ENCODE data around the gene TMIGD3. TPM values are rescaled to one million over a fixed set of nuclear protein-coding genes. Genes with fewer than 3 reads are reported as not detected.
A peak's percentile ranks its signal among the peaks of the same experiment; 100 is the strongest.
"Not testable (repeated sequence)": the region's sequence is repeated elsewhere in the genome, so short reads cannot be mapped to it uniquely, and the experiment has no call there.

TMIGD3 gene
- total RNA-seq = not detected

DNA sequence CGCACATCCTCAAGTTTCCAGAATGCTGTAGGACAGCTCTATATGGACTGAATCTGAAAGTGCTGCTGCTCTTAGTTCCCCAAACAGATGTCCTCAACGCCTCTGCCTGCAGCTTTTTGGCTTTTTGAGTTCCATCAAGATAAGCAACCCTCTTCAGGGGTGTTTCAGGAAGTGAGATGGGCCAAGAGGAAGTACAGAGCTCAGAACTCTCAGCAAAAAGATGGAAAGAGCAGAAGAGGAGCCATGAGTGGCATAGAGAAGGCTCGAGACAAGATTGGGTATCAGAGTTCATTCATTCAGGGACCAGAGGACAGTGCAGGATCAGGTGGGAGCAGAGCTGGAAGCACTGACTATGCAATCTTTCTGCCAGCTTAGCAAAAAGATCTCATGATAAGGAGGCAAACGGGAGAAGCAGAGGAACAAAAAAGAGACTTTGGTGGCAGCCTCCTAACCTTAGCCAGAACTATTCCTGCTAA is at the start of gene TMIGD3, which contains the start of gene ADORA3:
TMIGD3 (minus strand) TSS at position 49 of the 476 bp plus-strand sequence. CDS start 279 bp downstream, outside the sequence.
ADORA3 (minus strand) TSS at position 49 of the 476 bp plus-strand sequence. CDS start 279 bp downstream, outside the sequence.
- H3K4me3 Mint-ChIP-seq = no peak within 1 kb of the TSS
- no peaks in the 10 kb centered on the region for H3K9me3 Mint-ChIP-seq (ENCODE audit: low read depth)
- no peak within 1 kb of the TSS for H3K27ac Mint-ChIP-seq
- H3K27me3 Mint-ChIP-seq = no peaks in the 10 kb centered on the region
- CTCF ChIA-PET = interaction anchor here (0.6 to 1.6 kb wide), 6 partner anchors 8 to 266 kb away, joined by 3 to 4 read pairs (median 3); no protein-coding TSS in a partner anchor
- intact Hi-C loops (cut with DNase I, micrococcal nuclease) = no loop called here
- POLR2A ChIA-PET = interaction anchor here (0.7 kb wide), 1 partner anchor 14 kb away, joined by 3 read pairs; no protein-coding TSS in a partner anchor
- ATAC-seq (no peak), DNase-seq (no peak)
- peaks cover 58% of the 10 kb centered on the region for H3K4me1 Mint-ChIP-seq
- no peaks in the 10 kb centered on the region for H3K36me3 Mint-ChIP-seq (ENCODE audit: low read depth)

DNA sequence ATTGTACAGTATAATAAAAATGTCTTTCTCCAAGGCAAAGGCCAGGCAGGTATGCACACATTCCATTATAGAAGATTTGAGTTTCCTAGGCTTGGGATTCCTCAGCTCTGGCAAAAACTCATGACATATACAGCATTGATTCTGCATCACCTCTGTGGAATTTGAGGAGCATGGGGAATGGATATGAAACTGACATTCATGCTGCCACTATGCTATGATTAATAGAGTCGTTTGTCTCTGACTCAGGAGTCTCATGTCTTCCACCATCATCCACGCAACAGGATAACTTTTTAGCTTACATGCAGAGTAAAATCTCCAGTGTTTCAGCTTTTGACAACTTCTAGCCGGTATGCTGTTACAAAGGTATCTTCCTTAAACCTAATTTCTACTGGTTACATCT is 49.8 kb upstream of the TMIGD3 start:
- ChIA-PET POLR2A (no interaction called here), CTCF (interaction anchor here (0.7 to 1.8 kb wide), 3 partner anchors 29 to 93 kb away, joined by 3 to 4 read pairs (median 3); no protein-coding TSS in a partner anchor)
- DNase-seq (no peak), ATAC-seq (no peak)
- Mint-ChIP-seq H3K27me3 (no peaks in the 10 kb centered on the region), H3K4me3 (no peak overlapping the region), H3K9me3 (ENCODE audit: low read depth) (no peaks in the 10 kb centered on the region), H3K36me3 (ENCODE audit: low read depth) (no peaks in the 10 kb centered on the region), H3K27ac (no peak overlapping the region), H3K4me1 (no peaks in the 10 kb centered on the region)
- intact Hi-C loops (cut with DNase I, micrococcal nuclease) = no loop called here

DNA sequence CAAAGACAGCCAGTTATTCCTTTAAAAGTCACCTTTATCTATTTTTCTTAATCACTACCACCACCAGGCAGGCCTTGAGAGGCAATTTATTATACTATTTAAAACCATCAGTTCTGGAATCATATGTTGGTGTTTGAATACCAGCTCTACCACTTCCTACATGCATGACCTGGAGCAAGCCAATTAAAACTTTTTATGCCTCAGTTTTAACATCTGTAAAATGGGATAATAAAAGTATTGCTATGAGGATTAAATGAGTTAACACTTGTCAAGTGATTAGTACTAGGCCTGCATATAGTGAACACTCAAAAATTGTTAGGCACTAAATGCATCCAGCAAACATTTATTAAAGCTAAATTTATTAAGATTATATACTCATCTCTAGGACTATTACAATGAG is 49.2 kb upstream of the TMIGD3 start:
- no peaks in the 10 kb centered on the region for H3K9me3 Mint-ChIP-seq (ENCODE audit: low read depth)
- CTCF ChIA-PET = interaction anchor here (0.7 to 1.8 kb wide), 2 partner anchors 28 to 94 kb away, joined by 3 to 4 read pairs; no protein-coding TSS in a partner anchor

DNA sequence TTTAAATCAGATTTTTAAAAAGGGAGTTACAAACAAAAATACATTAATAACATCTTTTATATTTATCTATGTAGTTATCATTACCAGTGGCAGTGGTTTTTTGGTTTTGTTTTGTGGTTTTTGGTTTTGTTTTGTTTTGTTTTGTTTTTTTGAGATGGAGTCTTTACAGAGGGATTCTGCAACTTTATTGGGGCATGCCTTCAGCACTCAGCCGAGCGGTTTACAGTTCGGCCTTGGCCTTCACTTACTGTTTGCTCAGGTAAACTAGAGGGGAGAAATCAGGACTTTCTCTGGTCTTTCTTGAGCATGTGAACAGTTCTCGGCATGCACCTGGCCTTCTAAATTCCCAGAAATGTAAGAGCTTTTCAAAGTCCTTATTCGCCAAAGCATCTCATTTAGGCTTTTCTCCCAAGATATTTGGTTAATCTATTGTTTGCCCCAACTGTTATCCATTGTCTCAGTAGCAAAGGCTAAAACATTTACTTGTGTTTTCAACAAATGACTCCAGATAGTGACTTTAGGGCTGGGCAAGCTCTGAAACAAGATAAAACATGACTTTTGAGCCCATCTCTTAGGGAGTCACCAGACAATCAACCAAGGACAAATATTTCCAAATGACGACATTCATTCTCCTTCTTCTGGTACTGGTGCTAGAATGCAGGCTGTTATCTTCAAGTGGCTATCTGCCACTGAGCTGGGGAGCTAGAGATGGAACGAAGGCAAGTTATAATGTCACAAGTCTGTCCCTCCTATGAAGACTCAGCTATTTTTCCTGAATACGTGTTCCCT is 48.4 kb upstream of the TMIGD3 start:
- ChIA-PET CTCF (interaction anchor here (1.1 to 1.8 kb wide), 3 partner anchors 12 to 35 kb away, joined by 3 to 4 read pairs (median 3); no protein-coding TSS in a partner anchor), POLR2A (no interaction called here)
- Mint-ChIP-seq H3K27ac (no peak overlapping the region), H3K36me3 (ENCODE audit: low read depth) (no peaks in the 10 kb centered on the region), H3K4me3 (no peak overlapping the region), H3K4me1 (no peaks in the 10 kb centered on the region), H3K9me3 (ENCODE audit: low read depth) (no peaks in the 10 kb centered on the region), H3K27me3 (no peaks in the 10 kb centered on the region)
- intact Hi-C loops (cut with DNase I, micrococcal nuclease) = no loop called here
- DNase-seq = no peak
- ATAC-seq = no peak

More for the DNA sequence above, 49.2 kb upstream of the TMIGD3 start:
- Mint-ChIP-seq H3K27me3 (no peaks in the 10 kb centered on the region), H3K4me3 (no peak overlapping the region), H3K27ac (no peak overlapping the region), H3K36me3 (ENCODE audit: low read depth) (no peaks in the 10 kb centered on the region), H3K4me1 (no peaks in the 10 kb centered on the region)
- DNase-seq (no peak), ATAC-seq (no peak)
- intact Hi-C loops (cut with DNase I, micrococcal nuclease) = no loop called here
- POLR2A ChIA-PET = no interaction called here

DNA sequence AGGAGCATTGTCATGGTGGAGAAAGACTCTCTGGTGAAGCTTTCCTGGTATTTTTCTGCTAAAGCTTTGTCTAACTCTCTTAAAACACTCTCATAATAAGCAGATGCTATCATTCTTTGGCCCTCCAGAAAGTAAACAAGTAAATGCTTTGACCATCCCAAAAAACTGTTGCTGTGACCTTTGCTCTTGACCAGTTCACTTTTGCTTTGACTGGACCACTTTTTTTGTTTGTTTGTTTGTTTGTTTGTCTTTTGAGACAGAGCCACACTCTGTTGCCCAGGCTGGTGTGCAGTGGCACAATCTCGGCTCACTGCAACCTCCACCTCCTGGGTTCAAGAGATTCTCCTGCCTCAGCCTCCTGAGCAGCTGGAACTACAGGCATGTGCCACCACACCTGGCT is 44.4 kb upstream of the TMIGD3 start:
- intact Hi-C loops (cut with DNase I, micrococcal nuclease); H3K27ac Mint-ChIP-seq; H3K4me3 Mint-ChIP-seq; DNase-seq; H3K36me3 Mint-ChIP-seq (ENCODE audit: low read depth); CTCF ChIA-PET; H3K27me3 Mint-ChIP-seq; ATAC-seq; H3K9me3 Mint-ChIP-seq (ENCODE audit: low read depth); H3K4me1 Mint-ChIP-seq; POLR2A ChIA-PET: not testable (repeated sequence)

DNA sequence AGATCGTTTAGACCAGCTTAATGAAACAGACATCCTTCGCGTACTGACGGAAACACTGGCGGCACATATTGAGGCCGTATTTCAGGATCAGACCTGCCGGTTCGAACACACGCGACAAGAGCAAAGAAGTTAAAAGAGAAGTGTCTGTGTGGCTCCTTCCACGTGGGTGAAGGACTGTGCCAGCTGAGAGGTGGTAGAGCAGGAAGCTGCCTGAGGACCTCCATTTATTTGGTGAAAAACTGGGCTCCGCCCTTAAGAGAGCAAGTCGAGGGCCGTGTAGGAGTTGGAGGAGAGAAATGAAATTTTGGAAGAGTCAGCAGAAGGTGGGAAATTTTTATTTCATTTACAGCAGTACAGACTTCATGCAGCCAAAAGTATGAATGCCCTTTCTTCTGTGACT is 38.8 kb upstream of the TMIGD3 start:
- ATAC-seq = no peak
- Mint-ChIP-seq H3K27me3 (no peaks in the 10 kb centered on the region), H3K36me3 (ENCODE audit: low read depth) (no peaks in the 10 kb centered on the region), H3K4me1 (peaks cover 8% of the 10 kb centered on the region), H3K27ac (no peak overlapping the region), H3K9me3 (ENCODE audit: low read depth) (peaks cover 4% of the 10 kb centered on the region), H3K4me3 (no peak overlapping the region)
- no peak for DNase-seq
- ChIA-PET CTCF (interaction anchor here (1.8 kb wide), 1 partner anchor 34 kb away, joined by 10 read pairs; no protein-coding TSS in a partner anchor), POLR2A (no interaction called here)
- intact Hi-C loops (cut with DNase I, micrococcal nuclease) = no loop called here

DNA sequence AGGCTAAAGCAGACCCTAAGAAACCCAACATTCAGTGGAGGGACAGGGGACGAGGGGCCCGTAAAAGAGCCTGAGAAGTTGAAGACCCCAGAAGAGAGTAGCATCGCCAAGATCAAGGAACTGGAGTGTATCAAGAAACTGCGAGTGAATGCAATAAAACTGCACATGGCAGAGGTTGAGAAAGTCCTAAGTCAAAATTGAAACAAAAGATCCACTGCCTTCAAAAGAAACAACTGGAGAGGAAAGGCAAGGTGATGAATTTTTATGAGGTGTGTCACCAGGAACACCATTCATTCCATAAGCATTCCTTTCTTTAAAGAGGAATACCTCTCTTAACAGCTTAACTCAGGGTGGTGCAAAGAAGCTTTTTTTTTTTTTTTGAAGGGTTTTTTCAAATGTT is 38.3 kb upstream of the TMIGD3 start:
- POLR2A ChIA-PET = no interaction called here
- intact Hi-C loops (cut with DNase I, micrococcal nuclease) = no loop called here
- ATAC-seq (no peak), DNase-seq (no peak)
- Mint-ChIP-seq H3K36me3 (ENCODE audit: low read depth) (no peaks in the 10 kb centered on the region), H3K4me3 (no peak overlapping the region), H3K27me3 (no peaks in the 10 kb centered on the region), H3K4me1 (peaks cover 8% of the 10 kb centered on the region), H3K27ac (no peak overlapping the region), H3K9me3 (ENCODE audit: low read depth) (peaks cover 4% of the 10 kb centered on the region)
- CTCF ChIA-PET = interaction anchor here (1.8 kb wide), 1 partner anchor 33 kb away, joined by 10 read pairs; no protein-coding TSS in a partner anchor

DNA sequence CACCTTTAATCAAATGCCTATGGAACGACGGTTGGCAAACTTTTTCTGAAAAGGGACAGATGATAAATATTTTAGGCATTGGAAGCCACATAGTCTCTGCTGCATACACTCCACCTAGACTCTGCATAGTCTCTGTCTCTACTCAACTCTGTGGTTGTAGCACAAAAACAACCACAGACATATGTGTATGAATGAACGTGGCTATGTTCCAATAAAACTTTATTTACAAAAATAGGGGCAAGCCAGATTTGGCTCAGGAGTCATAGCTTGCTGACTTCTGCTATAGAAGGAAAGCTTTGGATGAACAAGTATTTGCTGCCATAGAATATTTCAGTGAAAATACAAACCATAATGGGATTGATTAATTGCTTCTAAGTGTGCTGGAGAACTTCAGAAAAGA is 37.5 kb upstream of the TMIGD3 start:
- ATAC-seq = no peak
- ChIA-PET CTCF (interaction anchor here (0.6 to 1.8 kb wide), 3 partner anchors 33 to 211 kb away, joined by 3 to 10 read pairs (median 4); no protein-coding TSS in a partner anchor), POLR2A (no interaction called here)
- H3K4me3 Mint-ChIP-seq = no peak overlapping the region
- no peak overlapping the region for H3K27ac Mint-ChIP-seq
- no peaks in the 10 kb centered on the region for H3K27me3 Mint-ChIP-seq
- no peak for DNase-seq
- H3K36me3 Mint-ChIP-seq (ENCODE audit: low read depth) = no peaks in the 10 kb centered on the region
- peaks cover 8% of the 10 kb centered on the region for H3K4me1 Mint-ChIP-seq
- peaks cover 4% of the 10 kb centered on the region for H3K9me3 Mint-ChIP-seq (ENCODE audit: low read depth)
- intact Hi-C loops (cut with DNase I, micrococcal nuclease) = no loop called here

DNA sequence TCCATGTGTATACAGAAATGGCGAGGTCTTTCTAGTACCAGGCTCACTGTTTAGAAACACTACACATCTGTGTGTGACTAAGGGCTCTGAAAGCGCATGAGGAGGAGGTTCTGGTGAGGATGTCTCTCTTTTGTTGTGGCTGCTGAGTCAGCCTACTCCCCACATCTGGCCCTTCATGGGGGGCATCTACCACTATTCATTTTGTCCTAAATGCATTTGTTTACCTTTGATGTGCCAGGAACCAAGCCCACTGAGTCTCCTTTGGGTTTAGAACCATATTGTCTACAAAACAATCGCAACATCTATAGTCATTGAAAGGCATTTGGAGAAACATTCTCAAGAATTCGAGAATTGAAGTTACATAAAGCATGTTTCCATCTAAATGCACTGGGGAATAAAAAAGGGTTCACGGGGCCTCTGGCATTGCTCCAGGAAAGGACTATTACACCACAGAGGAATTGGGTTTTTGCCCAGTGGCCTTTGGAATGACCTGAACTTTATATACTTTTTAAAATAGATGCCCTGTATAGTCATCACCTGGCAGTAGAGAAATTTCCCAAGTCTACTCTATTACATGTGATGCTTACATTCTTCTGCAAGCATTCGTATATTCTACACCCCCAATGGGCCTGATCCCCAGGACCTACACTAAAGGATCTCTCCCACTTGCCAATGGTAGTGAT is 35.1 kb upstream of the TMIGD3 start:
- Mint-ChIP-seq H3K36me3 (ENCODE audit: low read depth) (no peaks in the 10 kb centered on the region), H3K4me3 (no peak overlapping the region), H3K27me3 (no peaks in the 10 kb centered on the region), H3K27ac (no peak overlapping the region), H3K4me1 (peaks cover 8% of the 10 kb centered on the region), H3K9me3 (ENCODE audit: low read depth) (no peaks in the 10 kb centered on the region)
- CTCF ChIA-PET = no interaction called here
- POLR2A ChIA-PET = no interaction called here
- intact Hi-C loops (cut with DNase I, micrococcal nuclease) = no loop called here
- ATAC-seq (peak; percentile 84), DNase-seq (peak; percentile 47)

DNA sequence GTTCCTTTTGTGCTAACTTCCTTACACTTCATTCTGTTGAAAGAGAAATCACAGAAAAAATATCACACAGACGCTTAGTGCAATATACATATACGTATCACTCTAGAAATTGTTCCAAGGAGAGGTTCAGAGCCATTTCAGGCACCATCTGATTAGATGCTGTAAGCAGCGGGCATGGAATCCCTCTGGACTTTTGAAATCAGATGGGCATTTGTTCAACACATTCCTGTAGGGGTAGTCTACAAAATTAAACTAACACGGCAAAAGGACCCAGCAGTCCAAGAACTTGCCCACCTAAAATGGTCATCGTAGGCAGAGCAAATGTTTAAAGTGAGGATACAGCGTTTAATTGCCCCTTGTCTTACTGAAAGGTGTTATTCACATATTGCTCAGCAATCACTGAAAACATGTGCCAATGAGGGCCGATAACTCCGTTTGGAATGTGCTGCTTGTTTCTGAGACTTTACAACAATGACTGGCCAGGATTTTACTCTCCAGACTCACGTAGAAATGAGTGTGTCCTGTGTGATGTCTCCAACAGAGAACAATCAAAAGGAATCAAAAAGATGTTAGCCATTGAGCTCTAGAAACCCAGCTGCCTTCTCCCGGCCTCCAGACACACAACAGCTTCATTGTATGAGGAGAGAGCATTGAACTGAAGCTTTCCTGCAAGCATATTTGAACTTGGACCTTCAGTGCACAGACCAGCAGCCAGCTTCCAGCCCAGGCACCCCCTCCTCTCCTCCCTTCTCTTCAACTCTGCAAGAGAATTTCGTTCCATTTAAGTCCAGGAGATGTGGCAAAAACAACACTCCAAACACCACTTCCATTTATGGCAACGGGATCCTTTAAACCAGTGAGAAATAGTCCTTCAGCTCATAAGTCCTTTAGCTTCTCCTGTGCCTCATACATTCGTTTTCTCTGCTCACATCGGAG is 32.1 kb upstream of the TMIGD3 start:
- no peak overlapping the region for H3K27ac Mint-ChIP-seq
- no peak overlapping the region for H3K4me3 Mint-ChIP-seq
- no peak for ATAC-seq
- H3K9me3 Mint-ChIP-seq (ENCODE audit: low read depth) = no peaks in the 10 kb centered on the region
- peaks cover 8% of the 10 kb centered on the region for H3K4me1 Mint-ChIP-seq
- ChIA-PET POLR2A (no interaction called here), CTCF (interaction anchor here (0.7 to 1.2 kb wide), 4 partner anchors 28 to 243 kb away, joined by 3 to 4 read pairs (median 4); no protein-coding TSS in a partner anchor)
- intact Hi-C loops (cut with DNase I, micrococcal nuclease) = no loop called here
- no peak for DNase-seq
- no peaks in the 10 kb centered on the region for H3K27me3 Mint-ChIP-seq
- no peaks in the 10 kb centered on the region for H3K36me3 Mint-ChIP-seq (ENCODE audit: low read depth)

DNA sequence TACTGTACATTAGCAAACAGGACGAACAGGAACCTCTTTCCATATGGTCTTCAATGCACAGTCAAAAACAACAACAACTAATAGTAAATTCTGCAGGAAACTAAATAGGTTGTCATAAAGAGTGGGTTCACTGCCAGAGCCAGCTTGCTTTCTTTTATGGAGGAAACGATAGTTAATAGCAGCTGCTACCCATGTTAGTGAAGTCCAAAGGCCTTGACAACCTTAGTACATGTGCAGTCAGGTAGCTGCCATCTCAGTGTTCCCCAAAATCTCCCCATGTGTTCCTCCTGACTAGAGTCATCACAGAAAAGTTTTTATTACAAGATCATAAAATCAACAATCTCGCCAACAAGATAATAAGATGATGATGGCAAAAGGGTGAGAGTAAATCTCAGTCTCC is 16.6 kb upstream of the TMIGD3 start:
- ChIA-PET CTCF (interaction anchor here (0.5 to 0.6 kb wide), 3 partner anchors 38 to 100 kb away, joined by 3 to 4 read pairs (median 4); no protein-coding TSS in a partner anchor), POLR2A (no interaction called here)
- Mint-ChIP-seq H3K36me3 (ENCODE audit: low read depth) (no peaks in the 10 kb centered on the region), H3K9me3 (ENCODE audit: low read depth) (no peaks in the 10 kb centered on the region), H3K27me3 (no peaks in the 10 kb centered on the region), H3K4me1 (peaks cover 30% of the 10 kb centered on the region), H3K4me3 (no peak overlapping the region), H3K27ac (no peak overlapping the region)
- intact Hi-C loops (cut with DNase I, micrococcal nuclease) = no loop called here
- ATAC-seq (no peak), DNase-seq (no peak)
